Activated CD4-positive, alpha-beta T cell treated with anti-CD3 and anti-CD28 coated beads, Interleukin-2, amount 10 ng/mL, durations not matched to agents 7 days and 5 days (primary cell): ENCODE measurements around the gene MTFMT. TPM values are rescaled to one million over a fixed set of nuclear protein-coding genes. Genes with fewer than 3 reads are reported as not detected.

Experiments used
- CTCF ChIA-PET: fragments of 350-600 bp; sonication (Branson Sonifier 250); formaldehyde crosslinking; loops from one replicate; lab custom pipeline; 2021; ENCODE audit warnings: antibody characterized with exemption; lab: Charles Lee
- POLR2A ChIA-PET: fragments of 350-600 bp; sonication (Branson Sonifier 250); formaldehyde crosslinking; loops from one replicate; lab custom pipeline; 2021; ENCODE audit warnings: antibody characterized with exemption; lab: Charles Lee
- DNase-seq: peaks from one replicate; pipeline ENCODE4 v3.0.0-alpha.2; 2020
- H3K27ac Mint-ChIP-seq: one replicate; pipeline ENCODE4 v1.8.0; 2021; ENCODE audit warnings: mild to moderate bottlenecking, moderate library complexity, mixed read lengths
- H3K27me3 Mint-ChIP-seq: one replicate; pipeline ENCODE4 v1.8.0; 2021; ENCODE audit warnings: mixed read lengths
- H3K36me3 Mint-ChIP-seq: one replicate; pipeline ENCODE4 v1.8.0; 2021; ENCODE audit warnings: low read depth, mixed read lengths
- H3K4me1 Mint-ChIP-seq: one replicate; pipeline ENCODE4 v1.8.0; 2021; ENCODE audit warnings: mixed read lengths
- H3K4me3 Mint-ChIP-seq: one replicate; pipeline ENCODE4 v1.8.0; 2021; ENCODE audit warnings: mild to moderate bottlenecking, moderate library complexity, mixed read lengths
- H3K9me3 Mint-ChIP-seq: one replicate; pipeline ENCODE4 v1.8.0; 2021; ENCODE audit warnings: mixed read lengths
- total RNA-seq, 2 experiments: library from RNA; stranded (reverse); gene quantifications; one replicate each; pipeline ENCODE4 v1.2.3, GENCODE V29; 2021

The MTFMT gene
- total RNA-seq, 2 experiments from 2014 or later: 13.7 to 15.9 TPM

- no peaks in the 10 kb centered on the region for H3K9me3 Mint-ChIP-seq
- peaks cover 14% of the 10 kb centered on the region for H3K36me3 Mint-ChIP-seq
- peak overlapping the region; percentile 95 for H3K4me3 Mint-ChIP-seq
- no peaks in the 10 kb centered on the region for H3K27me3 Mint-ChIP-seq
- H3K27ac Mint-ChIP-seq: peak overlapping the region; percentile 93
- ChIA-PET POLR2A (no interaction called here), CTCF (interaction anchor here (1.0 to 2.3 kb wide), 4 partner anchors 13 to 195 kb away, joined by 3 to 6 read pairs (median 4); no protein-coding TSS in a partner anchor)
- DNase-seq: no peak
- peaks cover 50% of the 10 kb centered on the region for H3K4me1 Mint-ChIP-seq
Observed at GRCh38 chr15:64990168-64990470, 39.3 kb downstream of the MTFMT start.

- Mint-ChIP-seq H3K27me3 (no peaks in the 10 kb centered on the region), H3K36me3 (peaks cover 14% of the 10 kb centered on the region), H3K4me3 (peak within 1 kb of the TSS; percentile 95), H3K9me3 (no peaks in the 10 kb centered on the region), H3K27ac (peak within 1 kb of the TSS; percentile 93), H3K4me1 (peaks cover 51% of the 10 kb centered on the region)
- CTCF ChIA-PET: interaction anchor here (0.6 to 1.9 kb wide), 6 partner anchors 10 to 1294 kb away, joined by 3 to 6 read pairs (median 3); no protein-coding TSS in a partner anchor
- DNase-seq: peak; percentile 90
- POLR2A ChIA-PET: interaction anchor here (0.6 kb wide), 1 partner anchor 531 kb away, joined by 3 read pairs; no protein-coding TSS in a partner anchor
Observed at GRCh38 chr15:64989416-64990167, 39.8 kb downstream of the MTFMT start, which contains the start of gene SPG21. TSS of gene SPG21 (minus strand) at chr15:64989914. CDS start at chr15:64983569, 6,345 bp downstream.

- H3K27me3 Mint-ChIP-seq: no peaks in the 10 kb centered on the region
- H3K36me3 Mint-ChIP-seq: peaks cover 19% of the 10 kb centered on the region
- DNase-seq: no peak
- no peaks in the 10 kb centered on the region for H3K9me3 Mint-ChIP-seq
- CTCF ChIA-PET: interaction anchor here (0.6 kb wide), 1 partner anchor 106 kb away, joined by 3 read pairs; no protein-coding TSS in a partner anchor
- no peak overlapping the region for H3K4me3 Mint-ChIP-seq
- no peak overlapping the region for H3K27ac Mint-ChIP-seq
- H3K4me1 Mint-ChIP-seq: peaks cover 52% of the 10 kb centered on the region
- POLR2A ChIA-PET: no interaction called here
Observed at GRCh38 chr15:64987136-64987535, 42.3 kb downstream of the MTFMT start.

- no peak overlapping the region for H3K27ac Mint-ChIP-seq
- H3K9me3 Mint-ChIP-seq: no peaks in the 10 kb centered on the region
- CTCF ChIA-PET: interaction anchor here (1.1 to 1.6 kb wide), 2 partner anchors 10 to 21 kb away, joined by 3 read pairs; no protein-coding TSS in a partner anchor
- POLR2A ChIA-PET: no interaction called here
- DNase-seq: no peak
- no peak overlapping the region for H3K4me3 Mint-ChIP-seq
- peaks cover 47% of the 10 kb centered on the region for H3K4me1 Mint-ChIP-seq
- H3K27me3 Mint-ChIP-seq: no peaks in the 10 kb centered on the region
- peaks cover 25% of the 10 kb centered on the region for H3K36me3 Mint-ChIP-seq
Observed at GRCh38 chr15:64985366-64986033, 43.9 kb downstream of the MTFMT start.

GRCh38 chr15:64982472-64982871 lies 47.0 kb downstream of the MTFMT start:
- no peak for DNase-seq
- CTCF ChIA-PET: interaction anchor here (0.6 to 1.1 kb wide), 2 partner anchors 40 to 153 kb away, joined by 4 to 5 read pairs; no protein-coding TSS in a partner anchor
- H3K4me3 Mint-ChIP-seq: no peak overlapping the region
- H3K9me3 Mint-ChIP-seq: no peaks in the 10 kb centered on the region
- no peaks in the 10 kb centered on the region for H3K27me3 Mint-ChIP-seq
- peaks cover 25% of the 10 kb centered on the region for H3K4me1 Mint-ChIP-seq
- peak overlapping the region; percentile 25 for H3K27ac Mint-ChIP-seq
- POLR2A ChIA-PET: no interaction called here
- H3K36me3 Mint-ChIP-seq: peaks cover 32% of the 10 kb centered on the region

GRCh38 chr15:64981812-64982431 lies 47.5 kb downstream of the MTFMT start:
- Mint-ChIP-seq H3K4me3 (no peak overlapping the region), H3K27ac (peak overlapping the region; percentile 25), H3K27me3 (no peaks in the 10 kb centered on the region), H3K4me1 (peaks cover 20% of the 10 kb centered on the region), H3K9me3 (no peaks in the 10 kb centered on the region), H3K36me3 (peaks cover 33% of the 10 kb centered on the region)
- DNase-seq: no peak
- POLR2A ChIA-PET: no interaction called here
- CTCF ChIA-PET: interaction anchor here (0.6 to 1.1 kb wide), 5 partner anchors 13 to 587 kb away, joined by 3 to 5 read pairs (median 3); no protein-coding TSS in a partner anchor

GRCh38 chr15:64979252-64979710 lies 50.2 kb downstream of the MTFMT start:
- CTCF ChIA-PET: interaction anchor here (0.7 to 1.7 kb wide), 3 partner anchors 10 to 88 kb away, joined by 3 to 6 read pairs (median 4); partner anchors contain the start of gene SPG21
- Mint-ChIP-seq H3K27ac (no peak overlapping the region), H3K4me3 (no peak overlapping the region), H3K36me3 (peaks cover 36% of the 10 kb centered on the region), H3K27me3 (no peaks in the 10 kb centered on the region), H3K4me1 (peaks cover 10% of the 10 kb centered on the region), H3K9me3 (no peaks in the 10 kb centered on the region)
- no peak for DNase-seq
- POLR2A ChIA-PET: no interaction called here

GRCh38 chr15:64975390-64975789 lies 54.0 kb downstream of the MTFMT start:
- H3K27ac Mint-ChIP-seq: no peak overlapping the region
- H3K4me3 Mint-ChIP-seq: no peak overlapping the region
- no peak for DNase-seq
- H3K27me3 Mint-ChIP-seq: no peaks in the 10 kb centered on the region
- peaks cover 35% of the 10 kb centered on the region for H3K36me3 Mint-ChIP-seq
- ChIA-PET POLR2A (no interaction called here), CTCF (no interaction called here)
- H3K9me3 Mint-ChIP-seq: no peaks in the 10 kb centered on the region
- peaks cover 6% of the 10 kb centered on the region for H3K4me1 Mint-ChIP-seq

- Mint-ChIP-seq H3K4me1 (peaks cover 4% of the 10 kb centered on the region), H3K9me3 (no peaks in the 10 kb centered on the region), H3K36me3 (peaks cover 24% of the 10 kb centered on the region), H3K27ac (no peak overlapping the region), H3K27me3 (no peaks in the 10 kb centered on the region), H3K4me3 (no peak overlapping the region)
- no peak for DNase-seq
- POLR2A ChIA-PET: interaction anchor here (0.6 kb wide), 1 partner anchor 572 kb away, joined by 6 read pairs; no protein-coding TSS in a partner anchor
- CTCF ChIA-PET: no interaction called here
Observed at GRCh38 chr15:64970698-64971097, 58.7 kb downstream of the MTFMT start.

- peaks cover 34% of the 10 kb centered on the region for H3K36me3 Mint-ChIP-seq
- no peaks in the 10 kb centered on the region for H3K27me3 Mint-ChIP-seq
- no peak for DNase-seq
- H3K27ac Mint-ChIP-seq: no peak overlapping the region
- POLR2A ChIA-PET: no interaction called here
- CTCF ChIA-PET: interaction anchor here (0.5 kb wide), 1 partner anchor 353 kb away, joined by 3 read pairs; no protein-coding TSS in a partner anchor
- no peak overlapping the region for H3K4me3 Mint-ChIP-seq
- no peaks in the 10 kb centered on the region for H3K9me3 Mint-ChIP-seq
- no peaks in the 10 kb centered on the region for H3K4me1 Mint-ChIP-seq
Observed at GRCh38 chr15:64969401-64969800, 60.0 kb downstream of the MTFMT start.

- Mint-ChIP-seq H3K9me3 (no peaks in the 10 kb centered on the region), H3K36me3 (peaks cover 61% of the 10 kb centered on the region), H3K27ac (no peak overlapping the region), H3K27me3 (no peaks in the 10 kb centered on the region), H3K4me3 (no peak overlapping the region), H3K4me1 (peaks cover 4% of the 10 kb centered on the region)
- DNase-seq: no peak
- ChIA-PET CTCF (no interaction called here), POLR2A (no interaction called here)
Observed at GRCh38 chr15:64961013-64961412, 68.4 kb downstream of the MTFMT start.

GRCh38 chr15:64960153-64960552 lies 69.3 kb downstream of the MTFMT start:
- CTCF ChIA-PET: no interaction called here

More at GRCh38 chr15:64960153-64960552, 69.3 kb downstream of the MTFMT start:
- no peak overlapping the region for H3K4me3 Mint-ChIP-seq
- H3K27me3 Mint-ChIP-seq: no peaks in the 10 kb centered on the region
- DNase-seq: no peak
- H3K36me3 Mint-ChIP-seq: peaks cover 66% of the 10 kb centered on the region
- POLR2A ChIA-PET: no interaction called here
- H3K9me3 Mint-ChIP-seq: no peaks in the 10 kb centered on the region
- H3K27ac Mint-ChIP-seq: no peak overlapping the region
- peaks cover 4% of the 10 kb centered on the region for H3K4me1 Mint-ChIP-seq
